Nephron progenitor cell (in vitro differentiated cells): ENCODE data around the gene HOXB7.

Experiments
- DNase-seq: peaks from one replicate; pipeline ENCODE4 v3.0.0; 2021
- H3K27ac Mint-ChIP-seq: 2 replicates; pipeline ENCODE4 v1.8.0; 2021; ENCODE audit warnings: mild to moderate bottlenecking, moderate library complexity, mixed read lengths
- H3K27me3 Mint-ChIP-seq: 2 replicates; pipeline ENCODE4 v1.8.0; 2021; ENCODE audit warnings: mild to moderate bottlenecking, low read depth, mixed read lengths; ENCODE audit not compliant: poor library complexity
- H3K36me3 Mint-ChIP-seq: 2 replicates; pipeline ENCODE4 v1.8.0; 2021; ENCODE audit warnings: low read depth, mixed read lengths
- H3K4me1 Mint-ChIP-seq: 2 replicates; pipeline ENCODE4 v1.8.0; 2021; ENCODE audit warnings: mixed read lengths
- H3K4me3 Mint-ChIP-seq: 2 replicates; pipeline ENCODE4 v1.8.0; 2021; ENCODE audit warnings: mild to moderate bottlenecking, moderate library complexity, mixed read lengths
- H3K9me3 Mint-ChIP-seq: 2 replicates; pipeline ENCODE4 v1.8.0; 2021; ENCODE audit warnings: mild to moderate bottlenecking, moderate library complexity, mixed read lengths
- TF ChIP-seq, protein P1 (sequence below): fragments of 200-600 bp; sonication (generic); IDR thresholded peaks from 2 replicates; pipeline ENCODE4 v1.5.0; 2021; ENCODE audit warnings: antibody characterized with exemption

Gene HOXB7

DNA sequence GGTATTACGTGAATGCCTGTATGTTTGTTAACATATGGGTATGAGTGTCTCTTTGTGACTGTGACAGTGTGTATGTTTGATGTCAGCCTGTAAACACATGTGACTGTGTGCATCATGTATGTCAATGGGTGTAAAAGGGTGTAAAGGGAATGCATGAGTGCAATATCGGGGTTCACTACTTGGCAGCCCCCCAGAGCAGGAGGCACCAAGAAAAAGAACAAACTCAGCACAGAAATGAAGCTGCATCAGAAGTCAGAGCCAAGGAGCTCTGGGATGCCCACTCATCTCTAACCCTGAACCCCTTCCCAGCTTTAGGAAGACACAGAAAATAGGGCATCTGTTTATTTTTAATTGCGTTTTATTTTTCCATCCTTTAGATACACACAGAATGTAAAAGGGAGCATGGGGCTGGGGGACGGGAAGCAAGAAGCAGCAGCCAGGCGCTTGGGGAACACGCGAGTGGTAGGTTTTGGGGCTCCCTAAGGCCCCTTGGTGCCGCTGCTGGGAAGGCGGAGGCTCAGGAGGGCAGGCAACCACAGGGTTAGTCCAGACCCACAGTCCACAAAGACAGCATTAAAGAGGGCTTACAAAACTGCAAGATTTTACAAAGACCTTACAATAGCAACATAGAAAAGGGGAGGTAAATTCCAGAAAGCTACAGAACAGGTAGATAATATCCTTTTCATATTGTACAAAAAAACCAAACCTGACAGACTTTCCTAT lies 3.8 kb downstream of the HOXB7 start:
- Mint-ChIP-seq H3K36me3 (peaks cover 46% of the 10 kb centered on the region), H3K4me1 (peaks cover 60% of the 10 kb centered on the region), H3K9me3 (no peaks in the 10 kb centered on the region), H3K4me3 (peak overlapping the region; percentile 99), H3K27me3 (peaks cover 5% of the 10 kb centered on the region), H3K27ac (peak overlapping the region; percentile 100)
- TF ChIP-seq, protein P1, sequence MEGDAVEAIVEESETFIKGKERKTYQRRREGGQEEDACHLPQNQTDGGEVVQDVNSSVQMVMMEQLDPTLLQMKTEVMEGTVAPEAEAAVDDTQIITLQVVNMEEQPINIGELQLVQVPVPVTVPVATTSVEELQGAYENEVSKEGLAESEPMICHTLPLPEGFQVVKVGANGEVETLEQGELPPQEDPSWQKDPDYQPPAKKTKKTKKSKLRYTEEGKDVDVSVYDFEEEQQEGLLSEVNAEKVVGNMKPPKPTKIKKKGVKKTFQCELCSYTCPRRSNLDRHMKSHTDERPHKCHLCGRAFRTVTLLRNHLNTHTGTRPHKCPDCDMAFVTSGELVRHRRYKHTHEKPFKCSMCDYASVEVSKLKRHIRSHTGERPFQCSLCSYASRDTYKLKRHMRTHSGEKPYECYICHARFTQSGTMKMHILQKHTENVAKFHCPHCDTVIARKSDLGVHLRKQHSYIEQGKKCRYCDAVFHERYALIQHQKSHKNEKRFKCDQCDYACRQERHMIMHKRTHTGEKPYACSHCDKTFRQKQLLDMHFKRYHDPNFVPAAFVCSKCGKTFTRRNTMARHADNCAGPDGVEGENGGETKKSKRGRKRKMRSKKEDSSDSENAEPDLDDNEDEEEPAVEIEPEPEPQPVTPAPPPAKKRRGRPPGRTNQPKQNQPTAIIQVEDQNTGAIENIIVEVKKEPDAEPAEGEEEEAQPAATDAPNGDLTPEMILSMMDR = no peak
- DNase-seq = no peak

GRCh38 chr17:48605991-48606891 lies 4.6 kb downstream of the HOXB7 start:
- H3K27me3 Mint-ChIP-seq = peaks cover 5% of the 10 kb centered on the region
- peak overlapping the region; percentile 99 for H3K4me3 Mint-ChIP-seq
- TF ChIP-seq, protein P1 = no peak
- peaks cover 61% of the 10 kb centered on the region for H3K4me1 Mint-ChIP-seq
- peak overlapping the region; percentile 100 for H3K27ac Mint-ChIP-seq
- peaks cover 54% of the 10 kb centered on the region for H3K36me3 Mint-ChIP-seq
- no peaks in the 10 kb centered on the region for H3K9me3 Mint-ChIP-seq
- no peak for DNase-seq

DNA sequence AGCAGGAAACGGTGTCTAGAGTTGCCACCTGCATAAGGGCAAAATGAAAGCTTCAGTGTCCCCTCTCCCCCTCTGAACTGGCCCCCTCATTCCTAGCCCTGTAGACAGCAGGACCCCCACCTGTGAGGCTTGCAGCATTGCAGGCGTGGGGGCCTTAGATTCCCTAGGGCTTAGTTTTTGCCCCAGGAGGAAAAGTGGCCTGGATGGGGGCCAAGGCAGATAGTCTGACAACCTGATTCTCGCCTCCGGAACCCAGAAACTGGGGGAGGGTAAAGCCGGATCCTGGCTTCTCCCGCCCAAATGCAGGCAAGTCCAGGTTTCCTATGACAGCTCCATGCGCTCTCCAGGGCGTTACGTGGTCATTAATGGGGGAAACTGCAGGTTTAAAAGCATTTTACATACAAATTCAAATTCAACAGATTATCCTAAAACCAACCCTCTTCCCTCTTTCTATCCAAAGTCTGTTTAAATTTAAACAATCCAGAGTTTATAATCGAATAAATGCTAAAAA lies 5.4 kb downstream of the HOXB7 start:
- no peaks in the 10 kb centered on the region for H3K9me3 Mint-ChIP-seq
- DNase-seq = no peak
- H3K36me3 Mint-ChIP-seq = peaks cover 62% of the 10 kb centered on the region
- peaks cover 3% of the 10 kb centered on the region for H3K27me3 Mint-ChIP-seq
- peak overlapping the region; percentile 100 for H3K27ac Mint-ChIP-seq
- TF ChIP-seq, protein P1 = no peak
- peak overlapping the region; percentile 99 for H3K4me3 Mint-ChIP-seq
- peaks cover 63% of the 10 kb centered on the region for H3K4me1 Mint-ChIP-seq

- H3K4me3 Mint-ChIP-seq = peak within 1 kb of the TSS; percentile 99
Measured at GRCh38 chr17:48604770-48605329, 6.0 kb downstream of the HOXB7 start, which contains the start of gene HOXB6. HOXB6 (minus strand) TSS chr17:48604986; CDS start chr17:48598150, 6,836 bp downstream.

GRCh38 chr17:48603959-48604769 lies 6.7 kb downstream of the HOXB7 start:
- Mint-ChIP-seq H3K4me1 (peaks cover 70% of the 10 kb centered on the region), H3K4me3 (peak overlapping the region; percentile 99), H3K27ac (peak overlapping the region; percentile 100), H3K36me3 (peaks cover 75% of the 10 kb centered on the region), H3K9me3 (no peaks in the 10 kb centered on the region), H3K27me3 (peaks cover 5% of the 10 kb centered on the region)
- TF ChIP-seq, protein P1 = no peak
- peak; percentile 57 for DNase-seq

More at GRCh38 chr17:48604770-48605329, 6.0 kb downstream of the HOXB7 start, which contains the start of gene HOXB6:
- Mint-ChIP-seq H3K36me3 (peaks cover 68% of the 10 kb centered on the region), H3K27ac (peak within 1 kb of the TSS; percentile 100), H3K4me1 (peaks cover 69% of the 10 kb centered on the region), H3K9me3 (no peaks in the 10 kb centered on the region), H3K27me3 (peaks cover 3% of the 10 kb centered on the region)
- TF ChIP-seq, protein P1 = no peak
- peak; percentile 62 for DNase-seq
